HG02970 (cell line): Measurements from ENCODE around the gene DTX3.
A peak's percentile ranks its signal among the peaks of the same experiment; 100 is the strongest.
"Not testable (repeated sequence)": the region's sequence is repeated elsewhere in the genome, so short reads cannot be mapped to it uniquely, and the experiment has no call there.

Experiments
- ATAC-seq: cut with Tn5 transposase; IDR thresholded peaks from one replicate; pipeline ENCODE4 v1.9.1; 2021; ENCODE audit warnings: mild to moderate bottlenecking, moderate library complexity, moderate number of reproducible peaks; ENCODE audit not compliant: unreplicated experiment, low FRiP score

Gene DTX3

GRCh38 chr12:57629897-57630471, 25.4 kb downstream of the DTX3 start:
- no peak for ATAC-seq

- no peak for ATAC-seq
Measured at GRCh38 chr12:57630891-57631433, 26.3 kb downstream of the DTX3 start.

GRCh38 chr12:57631566-57632072, 27.0 kb downstream of the DTX3 start:
- no peak for ATAC-seq

GRCh38 chr12:57632073-57632957, 27.7 kb downstream of the DTX3 start:
- no peak for ATAC-seq

- ATAC-seq, result peak; percentile 53
Measured at GRCh38 chr12:57632958-57633840, 28.6 kb downstream of the DTX3 start, which contains the start of gene B4GALNT1. B4GALNT1 (minus strand) TSS chr12:57633201; CDS start chr12:57632132, 1,069 bp downstream.

- ATAC-seq, result not testable (repeated sequence)
Measured at GRCh38 chr12:57636731-57637130, 32.1 kb downstream of the DTX3 start.

GRCh38 chr12:57637364-57637763, 32.7 kb downstream of the DTX3 start:
- ATAC-seq, result no peak

- no peak for ATAC-seq
Measured at GRCh38 chr12:57638096-57638495, 33.5 kb downstream of the DTX3 start.

GRCh38 chr12:57640175-57641042, 35.8 kb downstream of the DTX3 start:
- no peak for ATAC-seq

GRCh38 chr12:57641699-57642442, 37.2 kb downstream of the DTX3 start:
- no peak for ATAC-seq

- not testable (repeated sequence) for ATAC-seq
Measured at GRCh38 chr12:57645990-57646658, 41.5 kb downstream of the DTX3 start.

- not testable (repeated sequence) for ATAC-seq
Measured at GRCh38 chr12:57646659-57647049, 42.0 kb downstream of the DTX3 start.

- no peak for ATAC-seq
Measured at GRCh38 chr12:57654042-57654441, 49.4 kb downstream of the DTX3 start.

- no peak for ATAC-seq
Measured at GRCh38 chr12:57655541-57656240, 51.1 kb downstream of the DTX3 start.

GRCh38 chr12:57656408-57656807, 51.8 kb downstream of the DTX3 start:
- ATAC-seq, result not testable (repeated sequence)

- no peak for ATAC-seq
Measured at GRCh38 chr12:57657744-57658143, 53.1 kb downstream of the DTX3 start.

GRCh38 chr12:57658890-57659289, 54.3 kb downstream of the DTX3 start:
- no peak for ATAC-seq
